Measurements from ENCODE around the gene NTRK3.
"Not testable (repeated sequence)": the region's sequence is repeated elsewhere in the genome, so short reads cannot be mapped to it uniquely, and the experiment has no call there.

Gene NTRK3

DNA sequence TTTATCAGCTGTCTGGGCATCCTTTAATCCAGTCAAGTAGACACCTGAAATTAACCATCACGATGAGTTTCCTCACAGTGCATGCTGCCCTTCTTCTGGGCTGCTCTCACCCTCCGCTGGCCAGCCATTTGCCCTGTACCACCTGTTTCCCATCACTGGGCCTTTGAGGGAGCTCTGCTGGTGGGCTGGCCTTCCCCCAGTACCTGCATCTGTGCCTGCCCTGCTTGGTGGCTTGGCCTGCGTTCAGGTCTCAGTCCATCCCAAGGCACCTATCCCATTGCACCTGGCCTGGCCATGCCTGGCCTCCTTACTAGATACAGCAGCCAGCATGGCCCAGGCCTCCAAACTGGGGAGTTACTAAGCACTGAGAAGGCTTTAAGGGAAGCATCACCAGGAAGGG is 413.2 kb downstream of the NTRK3 start:
- DNase-seq (ENCODE audit: low read depth in 1 of 2, low spot score in 1 of 2), result no peak

DNA sequence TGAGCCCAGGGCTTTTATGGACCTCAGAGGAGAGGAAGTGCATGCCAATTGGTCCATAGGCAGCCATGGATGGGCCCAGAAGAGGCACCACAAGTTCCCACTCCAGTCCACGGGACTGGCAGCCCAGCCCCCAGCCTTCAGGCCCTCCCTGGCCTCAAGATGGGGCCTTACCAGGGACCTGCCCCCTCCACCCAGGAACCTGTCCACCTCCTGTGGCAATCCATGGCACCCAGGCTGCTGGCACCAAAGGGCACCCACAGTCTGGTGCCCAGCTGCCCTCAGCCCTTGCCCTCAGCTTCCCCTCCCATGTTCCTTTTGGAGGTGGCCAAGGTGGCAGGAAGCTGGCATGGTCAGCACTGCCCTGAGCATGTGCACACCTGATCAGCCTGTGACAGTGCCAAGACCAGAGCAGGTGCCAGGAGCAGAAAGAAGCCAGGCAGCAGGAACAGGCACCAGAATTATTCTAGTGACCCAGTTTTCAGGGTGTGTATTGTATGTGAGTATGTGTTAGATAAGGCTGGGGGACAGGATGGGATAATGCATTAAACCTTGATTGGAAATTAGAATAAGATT is 415.0 kb downstream of the NTRK3 start:
- DNase-seq (ENCODE audit: low read depth in 1 of 2, low spot score in 1 of 2), result no peak

DNA sequence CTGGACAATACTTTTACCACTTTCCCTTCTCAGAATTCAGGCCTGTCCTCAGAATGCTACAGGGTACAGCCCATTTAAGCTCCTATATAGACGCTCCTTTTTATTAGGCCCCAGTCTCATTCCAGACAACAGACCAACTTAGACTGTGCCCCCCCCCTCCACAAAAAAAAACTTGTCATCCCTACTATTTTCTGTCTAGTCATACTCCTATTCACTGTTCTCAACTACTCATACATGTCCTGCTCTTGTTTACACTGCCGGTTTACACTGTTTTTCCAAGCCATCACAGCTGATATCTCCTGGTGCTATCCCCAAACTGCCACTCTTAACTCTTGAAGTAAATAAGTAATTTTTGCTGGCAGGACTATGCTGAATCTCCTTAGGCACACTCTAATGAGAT is 420.7 kb downstream of the NTRK3 start:
- not testable (repeated sequence) for DNase-seq (ENCODE audit: low read depth in 1 of 2, low spot score in 1 of 2)

DNA sequence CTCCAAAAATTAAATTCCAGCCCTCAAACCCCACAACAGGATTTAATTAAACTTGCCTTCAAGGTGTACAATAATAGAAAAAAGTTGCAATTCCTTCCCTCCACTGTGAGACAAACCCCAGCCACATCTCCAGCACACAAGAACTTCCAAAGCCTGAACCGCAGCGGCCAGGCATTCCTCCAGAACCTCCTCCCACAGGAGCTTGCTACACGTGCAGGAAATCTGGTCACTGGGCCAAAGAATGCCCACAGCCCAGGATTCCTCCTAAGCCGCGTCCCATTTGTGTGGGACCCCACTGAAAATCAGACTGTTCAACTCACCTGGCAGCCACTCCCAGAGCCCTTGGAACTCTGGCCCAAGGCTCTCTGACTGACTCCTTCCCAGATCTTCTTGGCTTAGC is 423.2 kb downstream of the NTRK3 start:
- not testable (repeated sequence) for DNase-seq (ENCODE audit: low read depth in 1 of 2, low spot score in 1 of 2)

DNA sequence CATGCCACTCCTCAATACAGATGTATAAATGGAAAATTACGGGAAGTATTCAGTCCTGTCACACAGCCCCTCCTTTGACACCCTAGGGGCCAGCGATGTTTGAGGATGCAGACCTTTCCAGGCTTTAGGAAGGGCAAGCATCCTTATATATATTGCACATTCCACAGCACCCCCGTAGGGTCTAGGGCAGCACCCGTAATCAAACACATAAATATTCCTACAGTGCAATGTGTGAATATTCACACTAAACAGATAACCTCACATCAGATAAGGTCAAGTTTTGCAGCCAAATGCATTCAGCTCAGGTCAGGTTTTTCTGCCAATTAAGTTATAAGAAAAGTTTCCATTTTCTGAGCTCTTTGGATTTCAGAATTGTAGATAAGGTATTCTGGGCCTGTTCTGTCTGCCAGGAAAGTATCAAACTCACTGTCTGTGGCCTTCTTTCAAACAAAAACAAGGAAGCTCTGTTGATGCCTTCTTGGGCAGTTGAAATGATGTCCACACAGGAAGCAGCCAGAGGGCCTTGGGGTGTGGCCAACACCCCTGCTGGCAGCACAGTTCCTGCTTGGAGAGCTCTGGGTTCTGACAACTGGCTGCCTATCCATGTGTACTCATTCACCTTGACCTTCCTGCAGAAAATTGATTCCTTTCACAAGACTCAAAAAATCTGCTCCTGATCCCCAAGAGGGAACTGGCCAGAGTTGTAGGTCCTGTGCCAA is 427.0 kb downstream of the NTRK3 start:
- no peak for DNase-seq (ENCODE audit: low read depth in 1 of 2, low spot score in 1 of 2)

DNA sequence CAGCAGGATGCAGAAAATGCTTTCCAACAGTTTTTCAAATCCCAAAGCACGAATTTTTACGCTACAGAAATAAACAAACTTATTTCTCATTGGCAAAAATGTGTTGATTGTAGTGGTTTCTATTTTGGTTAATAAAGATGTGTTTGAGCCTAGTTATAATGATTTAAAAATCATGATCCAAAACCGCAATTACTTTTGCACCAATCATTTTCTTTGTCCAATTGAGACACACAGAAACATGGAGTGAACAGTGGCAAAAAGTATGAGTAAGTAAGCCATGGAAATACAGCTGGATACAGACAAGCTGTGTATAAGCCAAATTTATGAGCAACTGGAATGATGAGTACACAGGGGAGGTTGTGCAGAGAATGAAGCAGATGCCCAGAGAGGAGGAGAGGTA is 427.9 kb downstream of the NTRK3 start:
- no peak for DNase-seq (ENCODE audit: low read depth in 1 of 2, low spot score in 1 of 2)

DNA sequence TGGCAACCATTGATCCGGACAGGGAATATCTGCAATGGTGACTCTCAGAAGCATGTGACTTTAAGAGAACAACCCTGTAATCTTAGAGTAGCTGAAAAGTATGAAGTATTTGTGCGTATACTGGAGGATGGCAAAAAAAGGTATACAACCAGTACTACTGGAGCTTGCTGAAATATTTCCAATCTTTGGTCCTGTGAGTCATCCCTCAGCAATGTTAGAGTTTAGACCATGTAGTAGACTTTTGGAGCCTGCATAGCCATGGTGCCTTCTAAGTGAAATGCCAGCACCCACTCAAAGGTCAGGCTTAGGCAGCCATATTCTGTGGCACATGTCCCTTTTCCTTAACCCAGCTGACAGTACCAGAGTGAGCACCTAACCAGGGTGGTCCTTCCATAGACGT is 429.4 kb downstream of the NTRK3 start:
- no peak for DNase-seq (ENCODE audit: low read depth in 1 of 2, low spot score in 1 of 2)

DNA sequence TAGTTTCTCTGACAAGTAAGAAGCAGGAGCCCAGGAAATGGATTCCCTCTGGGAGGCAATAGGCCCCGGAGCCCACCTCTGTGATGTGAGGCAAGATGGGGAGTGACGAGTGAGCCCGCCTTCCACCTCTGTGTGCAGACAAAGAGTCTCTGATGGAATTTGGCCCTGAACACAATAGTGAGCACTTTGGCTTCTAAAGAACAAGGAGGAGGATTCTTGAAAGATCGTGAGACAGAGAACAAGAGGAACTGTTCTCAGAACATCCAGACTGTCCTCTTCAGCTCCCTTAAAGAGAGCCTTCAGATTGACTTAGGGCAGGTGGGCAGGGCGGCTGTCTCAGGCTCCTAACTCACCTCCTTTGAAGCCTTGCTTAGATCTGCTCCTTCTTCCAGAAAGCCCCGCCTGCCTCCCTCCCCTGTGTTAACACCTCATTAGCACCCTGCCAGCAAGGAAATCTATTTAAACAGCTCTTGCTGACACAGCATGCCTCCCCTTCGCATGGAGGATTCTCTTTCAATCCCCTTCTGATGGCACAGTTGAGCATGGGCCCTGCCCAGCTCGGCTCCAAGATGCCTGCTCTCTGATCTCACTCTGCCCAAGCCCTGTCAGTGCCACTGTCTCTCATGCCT is 430.3 kb downstream of the NTRK3 start:
- no peak for DNase-seq (ENCODE audit: low read depth in 1 of 2, low spot score in 1 of 2)

DNA sequence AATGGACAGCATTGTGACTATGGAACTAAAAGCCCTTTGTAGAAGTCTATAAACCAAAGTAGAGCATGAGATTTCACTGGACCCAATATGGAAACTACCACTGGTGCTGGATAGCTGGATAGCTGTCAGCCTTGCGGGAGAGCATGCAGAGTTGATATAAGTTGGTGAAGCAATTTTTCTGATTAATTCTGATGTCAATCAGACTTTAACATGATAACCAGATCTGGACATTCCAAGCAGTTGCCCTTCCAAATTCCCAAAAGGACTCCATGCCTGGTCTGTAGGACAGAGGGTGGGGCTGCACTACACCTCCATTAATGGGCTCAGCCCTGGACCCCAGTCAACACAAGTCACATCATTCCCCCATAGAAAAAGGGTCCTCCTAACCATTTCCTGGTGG is 437.8 kb downstream of the NTRK3 start:
- no peak for DNase-seq (ENCODE audit: low read depth in 1 of 2, low spot score in 1 of 2)

DNA sequence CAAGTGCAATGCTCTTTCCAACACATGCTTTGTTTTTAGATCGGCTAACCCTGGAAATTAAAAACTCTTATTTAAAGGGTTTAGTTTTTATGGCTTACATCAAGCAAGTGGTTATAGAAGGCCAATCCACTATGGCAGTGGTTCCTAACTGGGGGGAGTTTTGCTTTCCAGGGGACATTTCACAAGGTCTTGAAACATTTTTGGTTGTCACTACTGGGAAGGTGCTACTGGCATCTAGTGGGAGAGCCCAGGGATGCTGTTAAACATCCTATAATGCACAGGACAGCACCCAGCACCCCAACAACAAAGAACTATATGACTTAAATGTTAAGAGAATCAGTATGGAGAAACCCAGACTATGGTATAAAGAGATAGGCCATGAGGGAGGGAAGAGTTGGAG is 439.0 kb downstream of the NTRK3 start:
- no peak for DNase-seq (ENCODE audit: low read depth in 1 of 2, low spot score in 1 of 2)

DNA sequence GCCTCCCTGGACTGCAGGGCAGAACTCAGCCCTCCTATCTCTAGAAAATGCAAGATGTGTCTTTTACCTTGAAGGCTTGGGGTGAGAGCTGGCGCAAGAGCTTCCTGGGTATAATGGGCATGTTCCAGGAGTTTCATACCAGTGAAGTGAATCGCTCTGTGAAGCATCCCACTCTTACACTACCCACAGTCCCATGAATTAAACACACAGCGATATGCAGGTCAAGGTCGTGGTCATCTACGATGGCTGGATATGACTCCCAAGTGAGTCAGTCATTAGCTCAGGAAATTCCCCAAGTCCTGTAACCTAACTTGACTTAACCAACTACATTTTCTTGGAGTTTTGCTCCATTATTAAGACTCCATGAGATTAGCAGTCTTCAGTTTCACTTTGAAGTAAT is 439.7 kb downstream of the NTRK3 start:
- DNase-seq (ENCODE audit: low read depth in 1 of 2, low spot score in 1 of 2), result no peak

DNA sequence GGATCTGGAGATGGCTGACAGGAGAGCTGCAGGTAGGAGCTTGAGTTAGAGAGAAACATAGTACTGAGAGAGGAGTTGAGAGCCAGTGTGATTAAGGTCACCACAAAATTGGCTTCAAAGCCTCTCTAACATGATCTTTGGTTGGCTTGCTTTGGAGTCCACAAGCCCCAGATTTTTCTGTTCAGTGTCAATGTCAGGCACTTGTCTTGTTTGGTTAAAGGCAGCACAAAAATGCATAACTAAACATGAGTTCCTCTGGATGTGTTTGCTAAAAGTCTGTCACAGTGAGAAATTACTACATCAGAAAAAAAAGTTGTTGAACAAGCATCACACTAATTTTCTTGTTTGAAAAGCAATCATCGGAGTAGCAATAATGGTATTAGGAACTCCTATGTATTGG is 440.5 kb downstream of the NTRK3 start:
- no peak for DNase-seq (ENCODE audit: low read depth in 1 of 2, low spot score in 1 of 2)

All from activated T-helper 1 cell treated with anti-CD3 and anti-CD28 coated beads, Interleukin-2, amount 50 U/mL, for 16 hours (primary cell).